Putamen (tissue), 1 donor: ENCODE data around the gene CD151.

ENCODE experiments used
- DNase-seq: peaks from one replicate; pipeline ENCODE4 v3.0.0-alpha.2; 2016; ENCODE audit warnings: low spot score

The CD151 gene

GRCh38 chr11:871472-871871, 38.7 kb downstream of the CD151 start:
- DNase-seq = no peak

GRCh38 chr11:872799-873198, 40.0 kb downstream of the CD151 start:
- DNase-seq = no peak

DNA sequence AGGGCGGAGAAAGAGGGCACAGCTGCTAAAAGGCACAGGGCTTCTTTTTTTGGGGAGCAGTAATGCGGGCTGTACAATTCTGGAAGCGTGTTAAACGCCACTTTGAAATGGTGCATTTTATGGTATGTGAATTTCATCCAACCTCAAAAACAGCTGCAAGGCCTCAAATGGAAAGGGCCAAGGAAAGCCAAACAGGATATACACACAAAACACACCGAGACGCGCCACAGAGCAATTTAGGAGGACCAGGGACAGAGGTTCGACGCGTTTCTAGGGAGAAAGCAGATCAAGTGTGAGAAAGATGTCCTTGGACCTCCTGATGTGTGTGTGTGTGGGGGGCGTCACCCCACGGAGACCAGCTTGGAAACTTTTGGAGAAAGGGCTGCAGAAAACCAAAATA, 41.0 kb downstream of the CD151 start:
- DNase-seq = no peak

DNA sequence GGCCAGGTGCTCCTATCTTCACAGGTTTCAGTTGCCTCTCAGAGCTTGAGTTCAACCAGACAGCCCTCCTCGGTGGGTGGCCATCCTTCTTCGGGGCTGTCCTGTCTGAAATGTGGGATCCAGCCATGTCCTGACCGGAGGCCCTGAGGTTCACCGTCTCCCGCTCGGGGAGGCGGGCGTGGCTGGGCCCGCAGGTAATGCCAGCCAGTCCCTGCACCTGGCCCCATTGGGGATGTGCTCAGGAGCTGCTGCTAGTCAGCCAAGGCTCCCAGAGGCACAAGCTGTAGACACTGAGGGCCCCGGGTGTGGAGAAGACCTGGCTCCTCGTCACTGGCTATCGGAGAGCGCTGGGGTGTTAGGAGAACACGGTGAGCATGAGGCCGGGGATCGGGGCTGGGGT, 42.5 kb downstream of the CD151 start:
- no peak for DNase-seq

DNA sequence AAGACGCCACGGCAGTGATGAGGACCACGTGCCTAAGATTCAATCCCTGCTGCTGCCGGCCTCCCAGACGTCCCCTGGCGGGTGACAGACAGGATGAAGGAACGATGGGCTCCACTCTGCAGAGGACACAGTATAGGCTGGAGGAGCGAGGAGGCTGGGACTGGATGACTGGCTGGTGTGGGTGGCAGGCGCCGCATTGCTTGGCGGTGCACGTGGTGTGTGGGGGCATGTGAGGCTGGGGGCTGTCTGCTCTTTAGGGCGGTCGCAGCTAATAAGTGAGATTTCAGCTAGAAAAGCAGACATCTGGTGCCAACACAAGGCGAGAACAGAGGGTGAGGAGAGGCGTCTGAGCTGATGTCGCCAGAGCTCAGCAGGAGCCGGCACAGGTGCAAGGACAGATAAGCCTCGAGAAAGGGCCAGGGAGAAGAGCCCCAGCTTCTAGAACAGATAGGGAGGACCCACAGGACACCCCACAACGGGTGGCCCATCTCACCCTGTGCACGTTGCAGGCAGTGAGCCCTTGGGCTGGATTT, 43.1 kb downstream of the CD151 start:
- no peak for DNase-seq

GRCh38 chr11:876545-876944, 43.8 kb downstream of the CD151 start:
- no peak for DNase-seq

GRCh38 chr11:877565-877964, 44.8 kb downstream of the CD151 start:
- DNase-seq = no peak

- no peak for DNase-seq
Measured at GRCh38 chr11:880447-880846, 47.7 kb downstream of the CD151 start.

DNA sequence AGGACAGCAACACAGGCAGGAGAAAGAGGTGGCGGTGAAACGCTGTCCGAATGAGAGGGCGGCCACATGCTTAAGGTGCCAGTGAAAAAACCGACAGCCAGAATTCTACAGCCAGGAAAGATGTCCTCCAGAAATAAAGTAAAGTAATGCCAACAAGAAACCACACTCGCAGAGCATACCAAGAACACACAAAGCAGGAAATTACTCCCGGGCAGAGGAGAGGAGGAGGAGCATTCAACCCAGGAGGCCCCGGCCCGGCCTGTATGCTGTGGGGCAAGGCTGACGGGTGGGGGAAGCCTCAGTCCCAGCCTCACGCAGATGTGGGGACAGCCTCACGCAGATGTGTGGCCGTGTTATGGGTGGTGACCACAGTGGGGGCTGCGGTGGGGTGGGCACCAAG, 49.8 kb downstream of the CD151 start:
- no peak for DNase-seq

DNA sequence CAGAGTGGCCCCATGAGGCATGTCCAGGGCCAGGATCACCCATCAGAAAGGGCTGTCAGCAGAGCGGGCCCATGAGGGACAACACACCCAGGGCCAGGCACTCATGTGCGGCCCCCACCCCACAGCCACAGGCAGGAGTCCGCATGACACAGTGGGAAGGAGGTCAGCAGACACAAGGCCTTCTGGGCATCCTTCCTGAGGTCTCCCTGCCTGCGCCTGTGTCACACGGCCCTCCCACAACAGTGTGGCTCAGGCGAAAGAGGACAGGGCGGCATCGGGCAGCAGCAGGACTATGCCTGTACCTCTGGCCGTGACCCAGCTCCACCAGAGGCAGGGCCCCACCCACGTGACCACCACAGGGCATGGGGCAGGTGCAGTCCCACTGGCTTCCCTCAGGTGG, 50.8 kb downstream of the CD151 start:
- no peak for DNase-seq

GRCh38 chr11:884578-885070, 51.9 kb downstream of the CD151 start:
- DNase-seq = no peak

- DNase-seq = no peak
Measured at GRCh38 chr11:886568-886967, 53.8 kb downstream of the CD151 start.

- no peak for DNase-seq
Measured at GRCh38 chr11:887589-887988, 54.8 kb downstream of the CD151 start.
